ENCODE data around the gene GPR146. TPM values are rescaled to one million over a fixed set of nuclear protein-coding genes. Genes with fewer than 3 reads are reported as not detected.

GPR146 gene
- total RNA-seq, 1 donor from 2014 or later, result 1.9 TPM

DNA sequence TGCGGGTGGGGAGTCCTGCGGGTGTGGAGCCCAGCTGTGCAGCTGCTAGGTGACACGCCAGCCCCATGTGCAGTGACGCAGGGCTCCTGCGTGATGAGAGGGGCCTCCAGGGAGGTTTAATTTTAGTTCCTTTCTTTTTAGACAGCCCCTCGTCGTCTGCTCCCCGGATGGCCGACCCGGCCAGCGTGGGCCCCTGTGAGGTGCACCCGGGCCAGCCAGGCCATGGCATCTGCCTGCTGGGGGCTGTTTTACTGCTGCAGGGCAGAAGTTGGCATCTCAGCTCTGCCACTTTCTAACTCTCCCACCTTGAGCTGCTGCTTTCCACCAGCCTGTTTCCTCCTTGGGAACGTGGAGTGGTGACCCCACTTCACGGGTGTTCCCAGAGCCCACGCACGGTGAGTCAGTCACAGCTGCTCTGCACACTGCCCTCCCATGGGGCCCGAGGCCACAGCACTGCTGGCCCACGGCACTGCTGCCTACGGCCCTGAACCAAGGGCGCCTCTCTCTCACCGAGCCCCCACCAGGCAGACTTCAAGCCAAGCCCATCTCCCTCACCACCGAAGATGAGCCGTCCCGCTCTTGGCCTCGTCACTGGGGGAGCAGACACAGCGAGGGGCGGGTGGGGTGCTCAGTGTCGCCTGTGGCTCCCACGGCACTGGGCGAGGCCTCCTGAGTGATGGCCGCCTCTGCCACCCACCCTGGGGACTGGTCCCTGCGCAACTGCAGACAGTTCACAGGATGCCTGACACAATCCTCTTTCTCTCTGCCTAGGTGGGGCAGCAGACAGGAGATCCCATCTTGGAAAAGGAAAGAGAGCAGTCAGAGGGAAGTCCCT lies 40.1 kb upstream of the GPR146 start:
- TF ChIP-seq CTCF (IDR thresholded peaks at IDR 0.05; ENCODE audit: unreplicated experiment), result no peak
- peak overlapping the region; percentile 71 for H3K27ac Mint-ChIP-seq

GRCh38 chr7:1005303-1005702 lies 39.0 kb upstream of the GPR146 start:
- Mint-ChIP-seq H3K27me3 (no peaks in the 10 kb centered on the region), H3K36me3 (ENCODE audit: insufficient read depth) (peaks cover 3% of the 10 kb centered on the region), H3K9me3 (ENCODE audit: low read depth) (no peaks in the 10 kb centered on the region), H3K4me1 (ENCODE audit: low read depth) (no peaks in the 10 kb centered on the region), H3K4me3 (ENCODE audit: low read depth) (no peak overlapping the region), H3K27ac (no peak overlapping the region)
- TF ChIP-seq CTCF (IDR thresholded peaks at IDR 0.05; ENCODE audit: unreplicated experiment), result no peak
- DNase-seq (ENCODE audit: low spot score, unreplicated experiment), result no peak

More for the DNA sequence above, 40.1 kb upstream of the GPR146 start:
- Mint-ChIP-seq H3K36me3 (ENCODE audit: insufficient read depth) (no peaks in the 10 kb centered on the region), H3K9me3 (ENCODE audit: low read depth) (no peaks in the 10 kb centered on the region), H3K4me3 (ENCODE audit: low read depth) (no peak overlapping the region), H3K4me1 (ENCODE audit: low read depth) (no peaks in the 10 kb centered on the region), H3K27me3 (no peaks in the 10 kb centered on the region)
- no peak for DNase-seq (ENCODE audit: low spot score, unreplicated experiment)

DNA sequence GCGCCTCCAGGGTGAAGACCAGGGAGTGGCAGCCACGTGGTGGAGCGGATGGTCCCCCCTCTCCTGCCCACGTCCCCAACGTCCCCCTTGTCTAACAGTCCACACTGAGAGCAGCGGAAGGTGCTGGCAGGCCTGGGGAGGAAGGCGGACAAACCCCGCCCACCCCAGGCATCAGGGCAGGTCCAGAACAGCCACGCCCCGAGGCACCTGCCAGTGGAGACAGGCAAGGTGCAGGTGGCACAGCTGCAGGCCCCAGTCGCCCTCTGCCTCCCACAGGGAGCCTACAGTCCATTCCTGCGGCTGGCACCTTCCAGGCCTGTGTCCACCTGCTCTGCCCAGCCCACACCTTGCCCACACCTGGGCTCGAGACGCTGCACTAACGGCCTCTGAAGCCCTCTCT lies 36.4 kb upstream of the GPR146 start:
- no peak overlapping the region for H3K27ac Mint-ChIP-seq
- DNase-seq (ENCODE audit: low spot score, unreplicated experiment), result no peak
- no peaks in the 10 kb centered on the region for H3K4me1 Mint-ChIP-seq (ENCODE audit: low read depth)
- H3K27me3 Mint-ChIP-seq, result no peaks in the 10 kb centered on the region
- TF ChIP-seq CTCF (IDR thresholded peaks at IDR 0.05; ENCODE audit: unreplicated experiment), result no peak
- peaks cover 3% of the 10 kb centered on the region for H3K36me3 Mint-ChIP-seq (ENCODE audit: insufficient read depth)
- H3K9me3 Mint-ChIP-seq (ENCODE audit: low read depth), result no peaks in the 10 kb centered on the region
- H3K4me3 Mint-ChIP-seq (ENCODE audit: low read depth), result no peak overlapping the region

GRCh38 chr7:1008733-1009363 lies 35.5 kb upstream of the GPR146 start:
- H3K4me3 Mint-ChIP-seq (ENCODE audit: low read depth), result no peak overlapping the region

More at GRCh38 chr7:1008733-1009363, 35.5 kb upstream of the GPR146 start:
- TF ChIP-seq CTCF (IDR thresholded peaks at IDR 0.05; ENCODE audit: unreplicated experiment), result no peak
- Mint-ChIP-seq H3K9me3 (ENCODE audit: low read depth) (no peaks in the 10 kb centered on the region), H3K4me1 (ENCODE audit: low read depth) (no peaks in the 10 kb centered on the region), H3K36me3 (ENCODE audit: insufficient read depth) (peaks cover 3% of the 10 kb centered on the region), H3K27ac (no peak overlapping the region), H3K27me3 (no peaks in the 10 kb centered on the region)
- DNase-seq (ENCODE audit: low spot score, unreplicated experiment), result no peak
